PC-3 (cell line): ENCODE data around the gene CCT6A.

Source experiments
- EZH2 ChIP-seq: fragments of 300-600 bp; sonication (generic); IDR thresholded peaks from one replicate; pipeline ENCODE4 v1.6.1; 2017; ENCODE audit warnings: antibody characterized with exemption, mild to moderate bottlenecking, low read length; ENCODE audit not compliant: unreplicated experiment
- EZH2phosphoT487 ChIP-seq: fragments of 300-600 bp; sonication (generic); IDR thresholded peaks from 2 replicates; pipeline ENCODE4 v1.6.1; 2018; ENCODE audit warnings: mild to moderate bottlenecking, antibody characterized with exemption, low read length, borderline replicate concordance
- TF ChIP-seq, protein P1 (sequence below): fragments of 300-600 bp; sonication (generic); conservative IDR thresholded peaks from 2 replicates; pipeline ENCODE4 v1.5.1; 2017; ENCODE audit warnings: antibody characterized with exemption, low read depth, mild to moderate bottlenecking, low read length

DNA sequence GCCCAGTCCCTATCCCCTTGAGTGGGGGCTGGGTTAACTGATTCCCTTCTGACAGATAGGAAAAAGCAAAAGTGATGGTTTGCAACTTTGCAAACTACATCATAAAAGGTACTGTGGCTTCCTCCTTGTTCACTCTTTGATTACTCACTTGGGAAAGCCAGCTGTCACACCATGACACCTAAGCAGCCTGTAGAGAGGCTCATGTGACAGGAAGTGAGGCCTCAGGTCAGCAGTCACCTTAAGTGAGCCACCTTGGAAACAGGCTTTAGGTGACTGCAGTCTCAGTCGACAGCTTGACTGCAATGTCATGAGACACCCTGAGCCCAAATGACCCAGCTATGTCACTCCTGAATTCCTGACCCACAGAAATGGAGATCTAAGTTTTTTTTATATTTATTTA, 59.0 kb downstream of the CCT6A start:
- TF ChIP-seq, protein P1, sequence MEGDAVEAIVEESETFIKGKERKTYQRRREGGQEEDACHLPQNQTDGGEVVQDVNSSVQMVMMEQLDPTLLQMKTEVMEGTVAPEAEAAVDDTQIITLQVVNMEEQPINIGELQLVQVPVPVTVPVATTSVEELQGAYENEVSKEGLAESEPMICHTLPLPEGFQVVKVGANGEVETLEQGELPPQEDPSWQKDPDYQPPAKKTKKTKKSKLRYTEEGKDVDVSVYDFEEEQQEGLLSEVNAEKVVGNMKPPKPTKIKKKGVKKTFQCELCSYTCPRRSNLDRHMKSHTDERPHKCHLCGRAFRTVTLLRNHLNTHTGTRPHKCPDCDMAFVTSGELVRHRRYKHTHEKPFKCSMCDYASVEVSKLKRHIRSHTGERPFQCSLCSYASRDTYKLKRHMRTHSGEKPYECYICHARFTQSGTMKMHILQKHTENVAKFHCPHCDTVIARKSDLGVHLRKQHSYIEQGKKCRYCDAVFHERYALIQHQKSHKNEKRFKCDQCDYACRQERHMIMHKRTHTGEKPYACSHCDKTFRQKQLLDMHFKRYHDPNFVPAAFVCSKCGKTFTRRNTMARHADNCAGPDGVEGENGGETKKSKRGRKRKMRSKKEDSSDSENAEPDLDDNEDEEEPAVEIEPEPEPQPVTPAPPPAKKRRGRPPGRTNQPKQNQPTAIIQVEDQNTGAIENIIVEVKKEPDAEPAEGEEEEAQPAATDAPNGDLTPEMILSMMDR = no peak
- TF ChIP-seq EZH2 (no peak), EZH2phosphoT487 (no peak)
